Measurements from ENCODE around the gene ZNF438. TPM values are rescaled to one million over a fixed set of nuclear protein-coding genes. Genes with fewer than 3 reads are reported as not detected.

ZNF438 gene
- total RNA-seq, 1 donor from 2014 or later = 3.9 TPM

- ATAC-seq (ENCODE audit: low read depth) (no peak), DNase-seq (no peak)
- intact Hi-C loops (cut with micrococcal nuclease) = no loop called here
- Mint-ChIP-seq H3K27me3 (no peaks in the 10 kb centered on the region), H3K4me1 (peaks cover 9% of the 10 kb centered on the region), H3K4me3 (no peak overlapping the region), H3K27ac (no peak overlapping the region), H3K9me3 (peaks cover 3% of the 10 kb centered on the region), H3K36me3 (ENCODE audit: low read depth) (peaks cover 3% of the 10 kb centered on the region)
- POLR2A ChIA-PET = no interaction called here
- CTCF ChIA-PET = no interaction called here
- no peak for TF ChIP-seq CTCF (IDR thresholded peaks at IDR 0.05)
Observed at GRCh38 chr10:30968711-30969110, 63.0 kb downstream of the ZNF438 start.

GRCh38 chr10:30967650-30968410 lies 63.8 kb downstream of the ZNF438 start:
- ChIA-PET POLR2A (no interaction called here), CTCF (no interaction called here)

GRCh38 chr10:30963992-30964930 lies 67.4 kb downstream of the ZNF438 start:
- POLR2A ChIA-PET = interaction anchor here (1.0 kb wide), 1 partner anchor 23 kb away, joined by 5 read pairs; no protein-coding TSS in a partner anchor

More at GRCh38 chr10:30967650-30968410, 63.8 kb downstream of the ZNF438 start:
- Mint-ChIP-seq H3K9me3 (peaks cover 3% of the 10 kb centered on the region), H3K27me3 (no peaks in the 10 kb centered on the region), H3K4me3 (no peak overlapping the region), H3K27ac (no peak overlapping the region), H3K36me3 (ENCODE audit: low read depth) (peaks cover 1% of the 10 kb centered on the region), H3K4me1 (peaks cover 9% of the 10 kb centered on the region)
- intact Hi-C loops (cut with micrococcal nuclease) = no loop called here
- ATAC-seq (ENCODE audit: low read depth) = no peak
- TF ChIP-seq CTCF (IDR thresholded peaks at IDR 0.05) = no peak
- DNase-seq = no peak

GRCh38 chr10:30962522-30962921 lies 69.1 kb downstream of the ZNF438 start:
- ATAC-seq (ENCODE audit: low read depth) = no peak
- peaks cover 27% of the 10 kb centered on the region for H3K4me1 Mint-ChIP-seq

More at GRCh38 chr10:30963992-30964930, 67.4 kb downstream of the ZNF438 start:
- CTCF ChIA-PET = interaction anchor here (0.9 kb wide), 1 partner anchor 71 kb away, joined by 3 read pairs; no protein-coding TSS in a partner anchor
- no peak for ATAC-seq (ENCODE audit: low read depth)
- Mint-ChIP-seq H3K27me3 (no peaks in the 10 kb centered on the region), H3K4me3 (no peak overlapping the region), H3K4me1 (peaks cover 20% of the 10 kb centered on the region), H3K9me3 (peaks cover 3% of the 10 kb centered on the region), H3K36me3 (ENCODE audit: low read depth) (peaks cover 1% of the 10 kb centered on the region), H3K27ac (no peak overlapping the region)
- DNase-seq = no peak
- no peak for TF ChIP-seq CTCF (IDR thresholded peaks at IDR 0.05)
- intact Hi-C loops (cut with micrococcal nuclease) = no loop called here

More at GRCh38 chr10:30962522-30962921, 69.1 kb downstream of the ZNF438 start:
- POLR2A ChIA-PET = no interaction called here
- H3K36me3 Mint-ChIP-seq (ENCODE audit: low read depth) = peaks cover 1% of the 10 kb centered on the region
- TF ChIP-seq CTCF (IDR thresholded peaks at IDR 0.05) = no peak
- H3K9me3 Mint-ChIP-seq = peaks cover 6% of the 10 kb centered on the region
- no peak overlapping the region for H3K4me3 Mint-ChIP-seq
- no peak overlapping the region for H3K27ac Mint-ChIP-seq
- intact Hi-C loops (cut with micrococcal nuclease) = no loop called here
- no peak for DNase-seq
- CTCF ChIA-PET = no interaction called here
- no peaks in the 10 kb centered on the region for H3K27me3 Mint-ChIP-seq

Data from activated B cell treated with CpG ODN at 0.5 μM for 24 hours (primary cell).